ENCODE measurements around the gene BRINP1.

GRCh38 chr9:119307471-119307870 lies 61.8 kb downstream of the BRINP1 start:
- TF ChIP-seq CTCF (IDR thresholded peaks at IDR 0.05) (no peak), POLR2A (IDR thresholded peaks at IDR 0.05) (no peak)
